CD8-positive, alpha-beta memory T cell (primary cell): ENCODE data around the gene MEGF9. TPM values are rescaled to one million over a fixed set of nuclear protein-coding genes. Genes with fewer than 3 reads are reported as not detected.
A peak's percentile ranks its signal among the peaks of the same experiment; 100 is the strongest.

Experiments used
- CTCF ChIA-PET: fragments of 350-600 bp; sonication (Branson Sonifier 250); formaldehyde crosslinking; loops from one replicate; lab custom pipeline; 2021; ENCODE audit warnings: antibody characterized with exemption; lab: Charles Lee
- POLR2A ChIA-PET: fragments of 350-600 bp; sonication (Branson Sonifier 250); formaldehyde crosslinking; loops from one replicate; lab custom pipeline; 2021; ENCODE audit warnings: antibody characterized with exemption; lab: Charles Lee
- DNase-seq, 5 donors: peaks; one replicate each; pipeline versions ENCODE4 v3.0.0 to v3.0.0-alpha.2; 2020 to 2022; ENCODE audit warnings: mixed read lengths in 1 of 5
- H3K27ac ChIP-seq: one replicate; pipeline ENCODE4 v1.7.0; 2013; ENCODE audit warnings: low read depth, mild to moderate bottlenecking, low read length, moderate library complexity
- H3K27me3 ChIP-seq: 2 replicates; pipeline ENCODE4 v1.7.0; 2013; ENCODE audit warnings: low read length, mild to moderate bottlenecking; ENCODE audit not compliant: insufficient read depth, poor library complexity, severe bottlenecking
- H3K36me3 ChIP-seq: 2 replicates; pipeline ENCODE4 v1.7.0; 2013; ENCODE audit warnings: mild to moderate bottlenecking, low read length, moderate library complexity; ENCODE audit not compliant: insufficient read depth
- H3K4me1 ChIP-seq: 2 replicates; pipeline ENCODE4 v1.7.0; 2013; ENCODE audit warnings: mild to moderate bottlenecking, low read length, moderate library complexity; ENCODE audit not compliant: insufficient read depth
- H3K4me3 ChIP-seq: 2 replicates; pipeline ENCODE4 v1.7.0; 2013; ENCODE audit warnings: mild to moderate bottlenecking, low read length
- H3K9me3 ChIP-seq: 2 replicates; pipeline ENCODE4 v1.7.0; 2013; ENCODE audit warnings: mild to moderate bottlenecking, low read length
- H3K27ac Mint-ChIP-seq, 8 donors: one replicate each; pipeline ENCODE4 v1.8.0; 2020 to 2021; ENCODE audit warnings: mixed read lengths in 8 of 8, mild to moderate bottlenecking in 6 of 8, inconsistent platforms in 3 of 8, moderate library complexity in 3 of 8
- H3K27me3 Mint-ChIP-seq, 2 donors: one replicate each; pipeline ENCODE4 v1.8.0; 2020 to 2021; ENCODE audit warnings: mixed read lengths in 2 of 2, mild to moderate bottlenecking in 1 of 2, moderate library complexity in 1 of 2
- H3K36me3 Mint-ChIP-seq, 3 donors: one replicate each; pipeline ENCODE4 v1.8.0; 2020 to 2021; ENCODE audit warnings: mixed read lengths in 3 of 3, inconsistent platforms in 1 of 3, mild to moderate bottlenecking in 1 of 3
- H3K4me1 Mint-ChIP-seq, 3 donors: one replicate each; pipeline ENCODE4 v1.8.0; 2020 to 2021; ENCODE audit warnings: mixed read lengths in 3 of 3, inconsistent platforms in 1 of 3, mild to moderate bottlenecking in 1 of 3
- H3K4me3 Mint-ChIP-seq, 7 donors: one replicate each; pipeline ENCODE4 v1.8.0; 2020 to 2021; ENCODE audit warnings: mixed read lengths in 7 of 7, mild to moderate bottlenecking in 6 of 7, moderate library complexity in 4 of 7, inconsistent platforms in 2 of 7
- H3K9me3 Mint-ChIP-seq, 5 donors: one replicate each; pipeline ENCODE4 v1.8.0; 2020 to 2022; ENCODE audit warnings: mixed read lengths in 5 of 5, mild to moderate bottlenecking in 3 of 5, moderate library complexity in 2 of 5, inconsistent platforms in 1 of 5
- polyA plus RNA-seq: library from polyadenylated mRNA; unstranded; fragments of 300-500 nt; fragmentation: Illumina TruSeq; gene quantifications from one replicate; pipeline ENCODE4 v1.2.3, GENCODE V29; 2021
- total RNA-seq, 2 experiments: library from RNA; stranded (reverse); gene quantifications; one replicate each; pipeline ENCODE4 v1.2.3, GENCODE V29; 2021

The MEGF9 gene
- total and polyA plus RNA-seq, 3 experiments from 2014 or later, result 3.9 to 7.0 (median 6.9) TPM

GRCh38 chr9:120697448-120697847, 16.8 kb downstream of the MEGF9 start:
- no peak overlapping the region for H3K27ac ChIP-seq
- H3K9me3 ChIP-seq, result no peaks in the 10 kb centered on the region
- H3K27me3 ChIP-seq, result no peaks in the 10 kb centered on the region
- no peak for DNase-seq
- no peak overlapping the region for H3K4me3 ChIP-seq
- POLR2A ChIA-PET, result no interaction called here
- H3K4me3 Mint-ChIP-seq, result no peak overlapping the region
- H3K36me3 Mint-ChIP-seq, result peaks cover 0 to 3% (median 1%) of the 10 kb centered on the region in 3 donors
- peaks cover 14 to 42% (median 21%) of the 10 kb centered on the region in 3 donors for H3K4me1 Mint-ChIP-seq
- no peaks in the 10 kb centered on the region for H3K4me1 ChIP-seq
- H3K9me3 Mint-ChIP-seq, result no peaks in the 10 kb centered on the region
- no peaks in the 10 kb centered on the region for H3K36me3 ChIP-seq
- CTCF ChIA-PET, result no interaction called here
- H3K27ac Mint-ChIP-seq, result no peak overlapping the region
- H3K27me3 Mint-ChIP-seq, result no peaks in the 10 kb centered on the region

- ChIA-PET POLR2A (no interaction called here), CTCF (no interaction called here)
- no peak overlapping the region for H3K4me3 ChIP-seq
- Mint-ChIP-seq H3K9me3 (no peaks in the 10 kb centered on the region), H3K36me3 (peaks cover 0 to 3% (median 1%) of the 10 kb centered on the region in 3 donors), H3K27ac (no peak overlapping the region), H3K4me3 (peak overlapping the region in 1 of 7 donors; percentile 45), H3K4me1 (peaks cover 15 to 48% (median 21%) of the 10 kb centered on the region in 3 donors), H3K27me3 (no peaks in the 10 kb centered on the region)
- H3K4me1 ChIP-seq, result no peaks in the 10 kb centered on the region
- H3K27ac ChIP-seq, result no peak overlapping the region
- H3K9me3 ChIP-seq, result no peaks in the 10 kb centered on the region
- no peak for DNase-seq
- H3K27me3 ChIP-seq, result no peaks in the 10 kb centered on the region
- H3K36me3 ChIP-seq, result no peaks in the 10 kb centered on the region
These were observed 17.6 kb downstream of the MEGF9 start for GRCh38 chr9:120696551-120697230.

GRCh38 chr9:120694559-120694958, 19.7 kb downstream of the MEGF9 start:
- Mint-ChIP-seq H3K4me3 (no peak overlapping the region), H3K27me3 (no peaks in the 10 kb centered on the region), H3K36me3 (peaks cover 0 to 3% (median 1%) of the 10 kb centered on the region in 3 donors), H3K9me3 (no peaks in the 10 kb centered on the region), H3K4me1 (peaks cover 15 to 53% (median 21%) of the 10 kb centered on the region in 3 donors), H3K27ac (no peak overlapping the region)
- Histone ChIP-seq H3K27ac (no peak overlapping the region), H3K27me3 (no peaks in the 10 kb centered on the region), H3K9me3 (no peaks in the 10 kb centered on the region), H3K36me3 (no peaks in the 10 kb centered on the region), H3K4me3 (no peak overlapping the region), H3K4me1 (no peaks in the 10 kb centered on the region)
- CTCF ChIA-PET, result no interaction called here
- POLR2A ChIA-PET, result no interaction called here
- no peak for DNase-seq

GRCh38 chr9:120693700-120694008, 20.6 kb downstream of the MEGF9 start:
- Histone ChIP-seq H3K4me3 (no peak overlapping the region), H3K27me3 (no peaks in the 10 kb centered on the region), H3K9me3 (no peaks in the 10 kb centered on the region), H3K36me3 (no peaks in the 10 kb centered on the region), H3K27ac (no peak overlapping the region), H3K4me1 (no peaks in the 10 kb centered on the region)
- peak overlapping the region in 1 of 8 donors; percentile 20 for H3K27ac Mint-ChIP-seq
- ChIA-PET POLR2A (no interaction called here), CTCF (no interaction called here)
- H3K36me3 Mint-ChIP-seq, result peaks cover 0 to 3% (median 1%) of the 10 kb centered on the region in 3 donors
- no peak overlapping the region for H3K4me3 Mint-ChIP-seq
- peaks cover 15 to 51% (median 21%) of the 10 kb centered on the region in 3 donors for H3K4me1 Mint-ChIP-seq
- no peaks in the 10 kb centered on the region for H3K27me3 Mint-ChIP-seq
- H3K9me3 Mint-ChIP-seq, result no peaks in the 10 kb centered on the region
- no peak for DNase-seq

GRCh38 chr9:120692901-120693699, 21.2 kb downstream of the MEGF9 start:
- Mint-ChIP-seq H3K4me1 (peaks cover 15 to 49% (median 21%) of the 10 kb centered on the region in 3 donors), H3K27ac (no peak overlapping the region), H3K9me3 (no peaks in the 10 kb centered on the region), H3K4me3 (no peak overlapping the region), H3K27me3 (no peaks in the 10 kb centered on the region), H3K36me3 (peaks cover 0 to 3% (median 1%) of the 10 kb centered on the region in 3 donors)
- Histone ChIP-seq H3K27ac (no peak overlapping the region), H3K27me3 (no peaks in the 10 kb centered on the region), H3K4me1 (no peaks in the 10 kb centered on the region), H3K36me3 (no peaks in the 10 kb centered on the region), H3K9me3 (no peaks in the 10 kb centered on the region), H3K4me3 (no peak overlapping the region)
- POLR2A ChIA-PET, result no interaction called here
- no peak for DNase-seq
- CTCF ChIA-PET, result no interaction called here

GRCh38 chr9:120690372-120690771, 23.9 kb downstream of the MEGF9 start:
- no peaks in the 10 kb centered on the region for H3K4me1 ChIP-seq
- Mint-ChIP-seq H3K4me1 (peaks cover 15 to 39% (median 26%) of the 10 kb centered on the region in 3 donors), H3K27ac (no peak overlapping the region), H3K9me3 (no peaks in the 10 kb centered on the region), H3K4me3 (no peak overlapping the region), H3K36me3 (peaks cover 1 to 3% (median 2%) of the 10 kb centered on the region in 3 donors), H3K27me3 (no peaks in the 10 kb centered on the region)
- H3K27me3 ChIP-seq, result no peaks in the 10 kb centered on the region
- CTCF ChIA-PET, result no interaction called here
- H3K9me3 ChIP-seq, result no peaks in the 10 kb centered on the region
- H3K4me3 ChIP-seq, result no peak overlapping the region
- H3K27ac ChIP-seq, result no peak overlapping the region
- DNase-seq, result no peak
- POLR2A ChIA-PET, result no interaction called here
- no peaks in the 10 kb centered on the region for H3K36me3 ChIP-seq

DNA sequence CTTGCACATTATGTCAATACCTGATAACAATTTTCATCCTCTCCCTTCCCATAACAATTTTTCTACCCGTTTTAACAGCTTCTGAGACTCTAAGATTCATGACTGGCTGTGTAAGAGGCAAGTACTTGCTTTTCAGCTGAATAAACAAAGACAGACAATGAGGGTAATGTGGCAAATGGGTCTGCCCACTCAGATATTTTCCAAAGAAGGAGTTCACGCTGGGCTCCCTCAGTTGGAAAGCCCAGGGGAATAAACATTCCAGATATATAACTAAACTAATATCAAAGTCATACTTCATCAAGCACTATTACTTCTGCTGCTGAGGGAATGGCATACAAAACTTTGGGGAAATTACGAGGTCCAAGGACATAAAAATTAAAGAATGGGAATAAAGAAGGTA, 24.4 kb downstream of the MEGF9 start:
- H3K9me3 Mint-ChIP-seq, result no peaks in the 10 kb centered on the region
- CTCF ChIA-PET, result no interaction called here
- peaks cover 0 to 3% (median 2%) of the 10 kb centered on the region in 3 donors for H3K36me3 Mint-ChIP-seq

DNA sequence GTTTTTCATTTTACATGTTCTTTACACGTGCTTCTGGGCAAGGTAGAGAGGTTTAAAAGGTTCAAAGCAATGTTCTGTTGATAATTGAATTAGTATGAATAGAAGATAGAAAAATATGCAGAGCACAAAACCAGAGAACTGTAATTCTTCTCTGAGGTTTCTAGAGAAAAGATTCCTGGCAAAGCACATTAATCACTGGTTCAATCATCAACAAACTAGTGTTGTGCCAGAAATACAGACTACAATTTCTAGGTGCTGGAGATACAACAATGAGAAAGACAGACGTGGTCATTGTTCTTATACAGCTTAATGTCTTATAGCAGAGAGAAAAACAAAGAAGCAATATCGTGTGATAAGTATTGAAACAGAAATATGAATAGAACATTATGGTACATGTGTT, 25.5 kb downstream of the MEGF9 start:
- no peaks in the 10 kb centered on the region for H3K9me3 Mint-ChIP-seq
- no peaks in the 10 kb centered on the region for H3K27me3 Mint-ChIP-seq
- Histone ChIP-seq H3K4me3 (no peak overlapping the region), H3K27ac (no peak overlapping the region), H3K9me3 (no peaks in the 10 kb centered on the region), H3K27me3 (no peaks in the 10 kb centered on the region), H3K4me1 (no peaks in the 10 kb centered on the region), H3K36me3 (no peaks in the 10 kb centered on the region)
- peaks cover 13 to 33% (median 25%) of the 10 kb centered on the region in 3 donors for H3K4me1 Mint-ChIP-seq
- ChIA-PET CTCF (no interaction called here), POLR2A (no interaction called here)
- H3K36me3 Mint-ChIP-seq, result peaks cover 0 to 3% (median 2%) of the 10 kb centered on the region in 3 donors
- no peak overlapping the region for H3K4me3 Mint-ChIP-seq
- no peak overlapping the region for H3K27ac Mint-ChIP-seq
- no peak for DNase-seq

More for the DNA sequence above, 24.4 kb downstream of the MEGF9 start:
- H3K36me3 ChIP-seq, result no peaks in the 10 kb centered on the region
- H3K4me1 Mint-ChIP-seq, result peaks cover 15 to 36% (median 27%) of the 10 kb centered on the region in 3 donors
- DNase-seq, result no peak
- H3K27ac Mint-ChIP-seq, result no peak overlapping the region
- H3K4me1 ChIP-seq, result no peaks in the 10 kb centered on the region
- H3K4me3 Mint-ChIP-seq, result no peak overlapping the region
- H3K27me3 Mint-ChIP-seq, result no peaks in the 10 kb centered on the region
- H3K27ac ChIP-seq, result no peak overlapping the region
- no peaks in the 10 kb centered on the region for H3K9me3 ChIP-seq
- H3K27me3 ChIP-seq, result no peaks in the 10 kb centered on the region
- POLR2A ChIA-PET, result no interaction called here
- no peak overlapping the region for H3K4me3 ChIP-seq
